Ramos (cell line): ENCODE results near the gene OBSCN.
"Not testable (repeated sequence)": the region's sequence is repeated elsewhere in the genome, so short reads cannot be mapped to it uniquely, and the experiment has no call there.

Experiments
- in situ Hi-C: fragments of 300-500 bp; cut with MboI; formaldehyde crosslinking; loops from one replicate; pipeline ENCODE4 v1.14.3; 2022; ENCODE audit warnings: low sequenced_read_pairs; ENCODE audit not compliant: unreplicated experiment

Gene OBSCN

GRCh38 chr1:228222548-228222947 is 14.7 kb downstream of the OBSCN start:
- in situ Hi-C loops, result no loop called here

- in situ Hi-C loops, result no loop called here
Observed at GRCh38 chr1:228224198-228225164, 16.6 kb downstream of the OBSCN start.

GRCh38 chr1:228225165-228225710 is 17.4 kb downstream of the OBSCN start:
- in situ Hi-C loops, result no loop called here

GRCh38 chr1:228225740-228226139 is 17.9 kb downstream of the OBSCN start:
- in situ Hi-C loops, result no loop called here

- in situ Hi-C loops, result no loop called here
Observed at GRCh38 chr1:228226141-228226874, 18.5 kb downstream of the OBSCN start.

GRCh38 chr1:228226956-228227791 is 19.3 kb downstream of the OBSCN start:
- in situ Hi-C loops, result no loop called here

- in situ Hi-C loops, result not testable (repeated sequence)
Observed at GRCh38 chr1:228228147-228228546, 20.3 kb downstream of the OBSCN start.

- in situ Hi-C loops, result no loop called here
Observed at GRCh38 chr1:228228601-228229074, 20.8 kb downstream of the OBSCN start.

- in situ Hi-C loops, result no loop called here
Observed at GRCh38 chr1:228231189-228231588, 23.3 kb downstream of the OBSCN start.

GRCh38 chr1:228233136-228233535 is 25.3 kb downstream of the OBSCN start:
- in situ Hi-C loops, result no loop called here

- in situ Hi-C loops, result no loop called here
Observed at GRCh38 chr1:228234921-228235320, 27.1 kb downstream of the OBSCN start.

- in situ Hi-C loops, result no loop called here
Observed at GRCh38 chr1:228236744-228237143, 28.9 kb downstream of the OBSCN start.

- in situ Hi-C loops, result no loop called here
Observed at GRCh38 chr1:228238007-228238406, 30.2 kb downstream of the OBSCN start.

- in situ Hi-C loops, result no loop called here
Observed at GRCh38 chr1:228238461-228238860, 30.6 kb downstream of the OBSCN start.

- in situ Hi-C loops, result no loop called here
Observed at GRCh38 chr1:228240411-228241240, 32.8 kb downstream of the OBSCN start.

GRCh38 chr1:228241259-228241658 is 33.4 kb downstream of the OBSCN start:
- in situ Hi-C loops, result no loop called here

GRCh38 chr1:228242409-228242808 is 34.6 kb downstream of the OBSCN start:
- in situ Hi-C loops, result no loop called here

GRCh38 chr1:228243093-228243492 is 35.2 kb downstream of the OBSCN start:
- in situ Hi-C loops, result no loop called here

GRCh38 chr1:228243989-228244388 is 36.1 kb downstream of the OBSCN start:
- in situ Hi-C loops, result not testable (repeated sequence)
